SK-N-SH (cell line): Measurements from ENCODE around the gene CD200R1. TPM values are rescaled to one million over a fixed set of nuclear protein-coding genes. Genes with fewer than 3 reads are reported as not detected.

Experiments used
- CTCF ChIA-PET: fragments of 300-600, 350-600 bp; formaldehyde crosslinking; extraction: SDS; loops from one replicate; lab custom pipeline; 2021; lab: Yijun Ruan, JAX
- POLR2A ChIA-PET: fragments of 350-600 bp; sonication (Branson Sonifier 250); formaldehyde crosslinking; extraction: SDS; loops from one replicate; lab custom pipeline; 2020; ENCODE audit warnings: antibody characterized with exemption, inconsistent platforms; lab: Yijun Ruan, JAX
- DNase-seq: peaks from one replicate; pipeline ENCODE4 v3.0.0; 2012
- H2AFZ ChIP-seq: fragments of 200-600 bp; sonication (generic); 2 replicates; pipeline ENCODE4 v1.8.1; 2016; ENCODE audit warnings: antibody characterized with exemption, mild to moderate bottlenecking, low read depth
- H3F3A ChIP-seq: fragments of 200-600 bp; sonication (generic); replicated peaks from 2 replicates; pipeline ENCODE3; 2016; ENCODE audit warnings: antibody characterized with exemption, mild to moderate bottlenecking; ENCODE audit not compliant: insufficient read depth
- H3K27ac ChIP-seq, 2 experiments: fragments of 200-500 bp in 1 of 2; fragments of 200-600 bp in 1 of 2; sonication (Bioruptor generic) in 1 of 2; sonication (generic), shearing (Covaris generic) in 1 of 2; 2 replicates each; pipeline versions ENCODE4 v1.5.1 to v1.6.1; 2014 to 2016; ENCODE audit warnings: low read depth in 2 of 2, inconsistent platforms in 1 of 2, low read length in 1 of 2, mild to moderate bottlenecking in 1 of 2, mixed read lengths in 1 of 2
- H3K27me3 ChIP-seq: fragments of 200-600 bp; sonication (generic), shearing (Covaris generic); 2 replicates; pipeline ENCODE4 v1.6.1; 2016; ENCODE audit warnings: mixed run types; ENCODE audit not compliant: insufficient read depth
- H3K36me3 ChIP-seq, 2 experiments: fragments of 200-500 bp in 1 of 2; fragments of 200-600 bp in 1 of 2; sonication (Bioruptor generic) in 1 of 2; sonication (generic) in 1 of 2; replicated peaks in 1 of 2; 2 replicates each; pipeline versions ENCODE3 to v1.5.1; 2014 to 2016; ENCODE audit warnings: low read length in 1 of 2, mild to moderate bottlenecking in 1 of 2; ENCODE audit not compliant: insufficient read depth in 2 of 2, control insufficient read depth in 1 of 2
- H3K4me1 ChIP-seq, 2 experiments: fragments of 200-500 bp in 1 of 2; fragments of 200-600 bp in 1 of 2; sonication (Bioruptor generic) in 1 of 2; sonication (generic), shearing (Covaris generic) in 1 of 2; 2 replicates each; pipeline versions ENCODE4 v1.5.1 to v1.6.1; 2014 to 2016; ENCODE audit warnings: low read depth in 1 of 2, low read length in 1 of 2, mixed run types in 1 of 2; ENCODE audit not compliant: insufficient read depth in 2 of 2, control insufficient read depth in 1 of 2
- H3K4me2 ChIP-seq: fragments of 200-600 bp; sonication (generic), shearing (Covaris generic); 2 replicates; pipeline ENCODE4 v1.6.1; 2017; ENCODE audit warnings: mixed run types
- H3K4me3 ChIP-seq, 2 experiments: fragments of 200-500 bp in 1 of 2; fragments of 200-600 bp in 1 of 2; sonication (Bioruptor generic) in 1 of 2; sonication (generic), shearing (Covaris generic) in 1 of 2; 2 replicates each; pipeline versions ENCODE4 v1.5.1 to v1.8.1; 2014 to 2016; ENCODE audit warnings: low read depth in 2 of 2, inconsistent platforms in 1 of 2, low read length in 1 of 2, mild to moderate bottlenecking in 1 of 2, mixed read lengths in 1 of 2, moderate library complexity in 1 of 2
- H3K79me2 ChIP-seq: fragments of 200-600 bp; sonication (generic); 2 replicates; pipeline ENCODE4 v1.8.1; 2017; ENCODE audit warnings: mild to moderate bottlenecking; ENCODE audit not compliant: insufficient read depth
- H3K9ac ChIP-seq: fragments of 200-600 bp; sonication (generic); 2 replicates; pipeline ENCODE4 v1.6.1; 2017; ENCODE audit warnings: mixed run types
- H3K9me2 ChIP-seq: fragments of 200-600 bp; sonication (generic); 2 replicates; pipeline ENCODE4 v1.6.1; 2017; ENCODE audit warnings: mixed run types
- H3K9me3 ChIP-seq: fragments of 200-600 bp; sonication (generic); 2 replicates; pipeline ENCODE4 v1.6.1; 2017; ENCODE audit warnings: mixed run types, mild to moderate bottlenecking, moderate library complexity
- H4K20me1 ChIP-seq: fragments of 200-600 bp; sonication (generic); 2 replicates; pipeline ENCODE4 v1.6.1; 2017; ENCODE audit warnings: mild to moderate bottlenecking, mixed run types; ENCODE audit not compliant: insufficient read depth
- CTCF ChIP-seq: fragments of 200-600 bp; sonication (generic); IDR thresholded peaks from 2 replicates; pipeline ENCODE4 v1.6.1; 2017; ENCODE audit warnings: antibody characterized with exemption, mild to moderate bottlenecking, moderate library complexity
- EZH2phosphoT487 ChIP-seq: fragments of 200-600 bp; sonication (generic); IDR thresholded peaks from 2 replicates; pipeline ENCODE4 v1.6.1; 2017; ENCODE audit warnings: low read depth, mixed run types, mild to moderate bottlenecking, antibody characterized with exemption, moderate library complexity, borderline replicate concordance
- FOXJ3 ChIP-seq: sonication (generic); formaldehyde crosslinking; IDR thresholded peaks from 2 replicates; pipeline ENCODE4 v1.5.1; 2020; ENCODE audit warnings: mild to moderate bottlenecking, missing genetic modification reagents
- JUND ChIP-seq: IDR thresholded peaks from 2 replicates; pipeline ENCODE4 v1.4.0; 2012
- MXI1 ChIP-seq: IDR thresholded peaks from 2 replicates; pipeline ENCODE4 v1.6.1; 2012; ENCODE audit warnings: mild to moderate bottlenecking, low read depth, low read length, improper control_type of control experiment
- NRF1 ChIP-seq: IDR thresholded peaks from 2 replicates; pipeline ENCODE4 v1.6.1; 2012; ENCODE audit warnings: low read depth, mild to moderate bottlenecking, low read length
- POLR2AphosphoS5 ChIP-seq: IDR thresholded peaks from 2 replicates; pipeline ENCODE4 v1.6.1; 2012; ENCODE audit warnings: low read depth, low read length
- SMC3 ChIP-seq: IDR thresholded peaks from 2 replicates; pipeline ENCODE4 v1.6.1; 2012; ENCODE audit warnings: low read depth, low read length, improper control_type of control experiment
- TAF1 ChIP-seq: IDR thresholded peaks from 2 replicates; pipeline ENCODE4 v1.6.1; 2012; ENCODE audit warnings: low read depth, mild to moderate bottlenecking, low read length, moderate library complexity, borderline replicate concordance
- USF2 ChIP-seq: fragments of 150-350 bp; IDR thresholded peaks from 2 replicates; pipeline ENCODE4 v1.6.1; 2017; ENCODE audit warnings: antibody characterized with exemption, low read length, low read depth, borderline replicate concordance
- YY1 ChIP-seq: IDR thresholded peaks from 2 replicates; pipeline ENCODE4 v1.4.0; 2012; ENCODE audit warnings: low read depth, mild to moderate bottlenecking
- WGBS: methylation state at CpG from one replicate; pipeline ENCODE4 v1.1.6; 2017; ENCODE audit warnings: low lambda C conversion rate; 5-methylcytosine and 5-hydroxymethylcytosine counted together
- polyA plus RNA-seq, 3 experiments: library from polyadenylated mRNA; depleted of rRNA; stranded (reverse); fragments of >200 nt; gene quantifications; 2 replicates each; pipeline ENCODE4 v1.2.3, GENCODE V29; 2012
- TF ChIP-seq, protein P1 (sequence below): fragments of 150-350 bp; IDR thresholded peaks from 2 replicates; pipeline ENCODE4 v1.6.1; 2016; ENCODE audit warnings: mild to moderate bottlenecking, low read depth, low read length
- TF ChIP-seq, protein P2 (sequence below): IDR thresholded peaks from 2 replicates; pipeline ENCODE4; 2012
- TF ChIP-seq, protein P3 (sequence below): IDR thresholded peaks from 2 replicates; pipeline ENCODE4 v1.4.0; 2012; ENCODE audit warnings: low read depth, borderline replicate concordance
- TF ChIP-seq, protein P4 (sequence below): IDR thresholded peaks from 2 replicates; pipeline ENCODE4 v1.6.1; 2012; ENCODE audit warnings: mild to moderate bottlenecking, low read depth, low read length, moderate library complexity

The CD200R1 gene
- polyA plus RNA-seq, 1 of the 3 experiments (the other 2 are of a cell fraction), result 0.02 TPM

DNA sequence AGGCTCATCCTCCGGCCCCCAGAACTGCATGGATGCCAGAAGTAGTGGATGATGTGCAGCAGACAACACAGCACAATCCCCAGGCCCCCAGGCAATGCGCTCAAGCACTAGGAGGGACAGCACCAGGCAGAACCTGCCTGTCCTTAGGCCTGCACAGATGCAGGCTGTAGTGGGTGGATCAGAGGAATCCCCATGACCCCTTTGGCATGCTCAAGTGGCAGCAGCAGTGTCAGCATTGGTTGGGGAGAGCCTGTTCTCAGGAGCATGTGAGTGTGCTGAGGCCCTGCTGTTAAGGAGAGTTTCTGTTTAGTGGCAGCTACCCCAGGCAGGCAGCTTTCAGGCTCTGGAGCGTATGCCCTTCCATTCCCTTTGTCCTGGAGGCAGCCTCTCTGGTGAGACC lies 103.2 kb downstream of the CD200R1 start:
- no peaks in the 10 kb centered on the region for H3K36me3 ChIP-seq
- H3K9me2 ChIP-seq, result no peaks in the 10 kb centered on the region
- no peaks in the 10 kb centered on the region for H3F3A ChIP-seq
- no peak overlapping the region for H3K4me3 ChIP-seq
- WGBS, result 49% methylated on average over 3 of the region's 3 CpGs
- H3K4me1 ChIP-seq, result no peaks in the 10 kb centered on the region
- POLR2A ChIA-PET, result no interaction called here
- no peak for DNase-seq
- no peak overlapping the region for H3K4me2 ChIP-seq
- no peaks in the 10 kb centered on the region for H4K20me1 ChIP-seq
- no peaks in the 10 kb centered on the region for H3K9me3 ChIP-seq
- no peak overlapping the region for H3K27ac ChIP-seq
- CTCF ChIA-PET, result no interaction called here
- TF ChIP-seq, protein P1, sequence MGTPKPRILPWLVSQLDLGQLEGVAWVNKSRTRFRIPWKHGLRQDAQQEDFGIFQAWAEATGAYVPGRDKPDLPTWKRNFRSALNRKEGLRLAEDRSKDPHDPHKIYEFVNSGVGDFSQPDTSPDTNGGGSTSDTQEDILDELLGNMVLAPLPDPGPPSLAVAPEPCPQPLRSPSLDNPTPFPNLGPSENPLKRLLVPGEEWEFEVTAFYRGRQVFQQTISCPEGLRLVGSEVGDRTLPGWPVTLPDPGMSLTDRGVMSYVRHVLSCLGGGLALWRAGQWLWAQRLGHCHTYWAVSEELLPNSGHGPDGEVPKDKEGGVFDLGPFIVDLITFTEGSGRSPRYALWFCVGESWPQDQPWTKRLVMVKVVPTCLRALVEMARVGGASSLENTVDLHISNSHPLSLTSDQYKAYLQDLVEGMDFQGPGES, result no peak
- TF ChIP-seq YY1, result no peak
- no peak for TF ChIP-seq MXI1
- TF ChIP-seq, protein P2, sequence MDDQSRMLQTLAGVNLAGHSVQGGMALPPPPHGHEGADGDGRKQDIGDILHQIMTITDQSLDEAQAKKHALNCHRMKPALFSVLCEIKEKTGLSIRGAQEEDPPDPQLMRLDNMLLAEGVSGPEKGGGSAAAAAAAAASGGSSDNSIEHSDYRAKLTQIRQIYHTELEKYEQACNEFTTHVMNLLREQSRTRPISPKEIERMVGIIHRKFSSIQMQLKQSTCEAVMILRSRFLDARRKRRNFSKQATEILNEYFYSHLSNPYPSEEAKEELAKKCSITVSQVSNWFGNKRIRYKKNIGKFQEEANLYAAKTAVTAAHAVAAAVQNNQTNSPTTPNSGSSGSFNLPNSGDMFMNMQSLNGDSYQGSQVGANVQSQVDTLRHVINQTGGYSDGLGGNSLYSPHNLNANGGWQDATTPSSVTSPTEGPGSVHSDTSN, result no peak
- no peak for TF ChIP-seq JUND
- TF ChIP-seq, protein P3, sequence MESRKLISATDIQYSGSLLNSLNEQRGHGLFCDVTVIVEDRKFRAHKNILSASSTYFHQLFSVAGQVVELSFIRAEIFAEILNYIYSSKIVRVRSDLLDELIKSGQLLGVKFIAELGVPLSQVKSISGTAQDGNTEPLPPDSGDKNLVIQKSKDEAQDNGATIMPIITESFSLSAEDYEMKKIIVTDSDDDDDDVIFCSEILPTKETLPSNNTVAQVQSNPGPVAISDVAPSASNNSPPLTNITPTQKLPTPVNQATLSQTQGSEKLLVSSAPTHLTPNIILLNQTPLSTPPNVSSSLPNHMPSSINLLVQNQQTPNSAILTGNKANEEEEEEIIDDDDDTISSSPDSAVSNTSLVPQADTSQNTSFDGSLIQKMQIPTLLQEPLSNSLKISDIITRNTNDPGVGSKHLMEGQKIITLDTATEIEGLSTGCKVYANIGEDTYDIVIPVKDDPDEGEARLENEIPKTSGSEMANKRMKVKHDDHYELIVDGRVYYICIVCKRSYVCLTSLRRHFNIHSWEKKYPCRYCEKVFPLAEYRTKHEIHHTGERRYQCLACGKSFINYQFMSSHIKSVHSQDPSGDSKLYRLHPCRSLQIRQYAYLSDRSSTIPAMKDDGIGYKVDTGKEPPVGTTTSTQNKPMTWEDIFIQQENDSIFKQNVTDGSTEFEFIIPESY, result no peak
- no peak for TF ChIP-seq NRF1
- TF ChIP-seq TAF1, result no peak
- no peak for TF ChIP-seq POLR2AphosphoS5
- TF ChIP-seq, protein P4, sequence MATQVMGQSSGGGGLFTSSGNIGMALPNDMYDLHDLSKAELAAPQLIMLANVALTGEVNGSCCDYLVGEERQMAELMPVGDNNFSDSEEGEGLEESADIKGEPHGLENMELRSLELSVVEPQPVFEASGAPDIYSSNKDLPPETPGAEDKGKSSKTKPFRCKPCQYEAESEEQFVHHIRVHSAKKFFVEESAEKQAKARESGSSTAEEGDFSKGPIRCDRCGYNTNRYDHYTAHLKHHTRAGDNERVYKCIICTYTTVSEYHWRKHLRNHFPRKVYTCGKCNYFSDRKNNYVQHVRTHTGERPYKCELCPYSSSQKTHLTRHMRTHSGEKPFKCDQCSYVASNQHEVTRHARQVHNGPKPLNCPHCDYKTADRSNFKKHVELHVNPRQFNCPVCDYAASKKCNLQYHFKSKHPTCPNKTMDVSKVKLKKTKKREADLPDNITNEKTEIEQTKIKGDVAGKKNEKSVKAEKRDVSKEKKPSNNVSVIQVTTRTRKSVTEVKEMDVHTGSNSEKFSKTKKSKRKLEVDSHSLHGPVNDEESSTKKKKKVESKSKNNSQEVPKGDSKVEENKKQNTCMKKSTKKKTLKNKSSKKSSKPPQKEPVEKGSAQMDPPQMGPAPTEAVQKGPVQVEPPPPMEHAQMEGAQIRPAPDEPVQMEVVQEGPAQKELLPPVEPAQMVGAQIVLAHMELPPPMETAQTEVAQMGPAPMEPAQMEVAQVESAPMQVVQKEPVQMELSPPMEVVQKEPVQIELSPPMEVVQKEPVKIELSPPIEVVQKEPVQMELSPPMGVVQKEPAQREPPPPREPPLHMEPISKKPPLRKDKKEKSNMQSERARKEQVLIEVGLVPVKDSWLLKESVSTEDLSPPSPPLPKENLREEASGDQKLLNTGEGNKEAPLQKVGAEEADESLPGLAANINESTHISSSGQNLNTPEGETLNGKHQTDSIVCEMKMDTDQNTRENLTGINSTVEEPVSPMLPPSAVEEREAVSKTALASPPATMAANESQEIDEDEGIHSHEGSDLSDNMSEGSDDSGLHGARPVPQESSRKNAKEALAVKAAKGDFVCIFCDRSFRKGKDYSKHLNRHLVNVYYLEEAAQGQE, result no peak
- TF ChIP-seq SMC3, result no peak
- TF ChIP-seq FOXJ3 (CRISPR knock-in tag), result no peak
- no peak for TF ChIP-seq CTCF
- no peak for TF ChIP-seq USF2
- TF ChIP-seq EZH2phosphoT487, result no peak
- no peaks in the 10 kb centered on the region for H3K27me3 ChIP-seq
- H3K79me2 ChIP-seq, result no peaks in the 10 kb centered on the region
- no peak overlapping the region for H3K9ac ChIP-seq
- no peak overlapping the region for H2AFZ ChIP-seq
